Mesenteric fat pad (tissue), 1 donor: ENCODE data around the gene P3H1. TPM values are rescaled to one million over a fixed set of nuclear protein-coding genes. Genes with fewer than 3 reads are reported as not detected.

Experiments used
- DNase-seq: peaks from one replicate; pipeline ENCODE4 v3.0.0-alpha.2; 2020; ENCODE audit warnings: low spot score
- total RNA-seq: library from RNA; stranded (reverse); fragmentation: NEBNext Ultra II Directional; extraction: Animal tissue kit (Norgen Biotek cat#: 25700); gene quantifications from one replicate; pipeline ENCODE4 v1.2.1, GENCODE V29; 2021
- donor health status: DM: yes; HTN: yes; CAD: no.

Gene P3H1
- total RNA-seq, 1 donor from 2014 or later, result 29.5 TPM

GRCh38 chr1:42746436-42747105, 20.3 kb downstream of the P3H1 start:
- DNase-seq, result peak; percentile 81

DNA sequence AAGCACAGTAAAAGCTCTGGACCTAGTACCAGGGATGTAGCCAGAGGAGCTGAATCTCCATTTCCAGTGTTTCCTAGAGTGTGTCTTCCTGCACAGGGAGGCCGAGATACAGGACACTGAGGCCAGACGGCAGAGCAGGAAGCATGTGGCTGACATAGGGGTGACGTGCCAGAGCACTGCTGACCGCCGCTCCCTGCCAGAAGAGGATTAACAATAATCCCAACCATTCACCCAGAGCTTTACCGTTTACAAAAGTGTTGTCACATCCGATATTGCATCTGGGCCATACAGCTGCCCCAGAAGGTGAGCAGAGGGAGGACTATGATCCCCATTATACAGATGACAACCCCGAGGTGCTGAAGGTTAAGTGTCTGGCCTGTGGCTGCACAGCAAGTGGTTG, 21.0 kb downstream of the P3H1 start:
- DNase-seq, result peak; percentile 43

- DNase-seq, result no peak
These were observed 22.7 kb downstream of the P3H1 start for GRCh38 chr1:42744148-42744413.

DNA sequence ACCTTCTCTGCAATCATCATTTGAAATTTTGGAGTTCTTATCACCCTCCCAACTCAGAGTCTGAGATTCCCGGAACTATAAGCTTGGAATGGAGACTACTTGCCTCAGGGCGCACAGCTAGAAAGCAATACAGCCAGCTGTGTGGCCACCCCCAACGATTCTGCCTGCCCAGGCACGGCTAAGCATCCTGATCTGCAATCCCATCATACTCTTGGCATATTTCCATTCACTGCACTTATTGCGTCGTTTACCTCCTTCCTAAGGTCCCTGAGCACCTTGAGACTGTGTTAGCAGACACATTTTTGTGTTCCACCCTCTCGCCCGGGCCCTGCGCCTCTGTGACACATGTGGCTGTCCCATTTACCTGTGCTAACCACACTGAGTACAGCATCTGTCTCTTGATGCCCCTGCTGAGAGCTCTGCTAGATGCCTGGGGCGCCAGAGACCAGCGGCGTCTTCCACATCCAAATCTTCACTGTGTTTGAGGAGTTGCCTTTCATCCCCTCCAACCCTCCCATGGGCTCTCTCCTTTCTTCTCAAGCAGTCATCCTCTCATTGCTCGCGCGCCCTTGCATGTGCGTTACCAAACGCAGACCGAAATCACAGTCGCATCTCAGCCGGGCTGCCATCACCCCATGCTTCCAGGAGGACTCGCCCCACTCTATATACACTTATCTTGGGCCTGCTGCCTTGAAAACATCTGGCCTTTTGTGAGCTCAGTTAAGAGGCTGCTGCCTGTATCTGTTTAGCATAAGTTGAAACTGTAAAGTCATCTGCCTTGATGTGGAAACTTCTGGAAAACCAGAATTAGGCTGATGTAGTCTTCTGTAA, 23.3 kb downstream of the P3H1 start:
- peak; percentile 77 for DNase-seq

DNA sequence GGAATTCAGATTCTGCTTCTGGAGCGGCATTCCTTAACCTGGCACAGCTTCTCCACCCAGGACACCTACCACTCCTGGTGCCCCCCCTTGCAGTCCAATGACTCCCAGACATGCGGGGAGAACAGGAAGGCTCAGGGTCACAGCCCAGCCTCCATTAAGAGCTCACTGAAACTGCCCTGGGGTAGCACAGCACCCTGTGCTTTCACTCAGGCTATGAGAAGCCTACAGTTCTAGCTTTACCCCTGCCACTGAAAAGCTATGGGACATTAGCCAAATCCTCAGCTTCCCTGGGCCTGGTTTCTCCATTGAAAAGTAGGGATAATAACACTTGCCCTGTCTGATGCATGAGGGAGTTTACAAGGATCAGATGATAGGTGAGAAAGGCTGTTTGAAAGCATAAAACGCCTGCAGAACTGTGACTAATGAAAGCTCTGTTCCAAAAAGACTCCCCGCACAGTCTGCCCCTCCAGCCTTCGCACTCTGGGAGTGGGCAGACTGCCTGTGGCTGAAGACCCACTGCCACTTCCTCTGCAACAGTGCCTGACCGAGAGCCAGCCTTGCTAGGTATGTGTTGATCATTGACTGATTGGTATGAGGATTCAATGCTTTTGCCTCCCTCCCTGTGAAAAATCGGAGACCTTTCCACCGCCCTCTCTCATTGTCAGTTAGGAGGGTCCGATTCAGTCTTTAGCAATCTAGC, 24.1 kb downstream of the P3H1 start:
- DNase-seq, result peak; percentile 65

DNA sequence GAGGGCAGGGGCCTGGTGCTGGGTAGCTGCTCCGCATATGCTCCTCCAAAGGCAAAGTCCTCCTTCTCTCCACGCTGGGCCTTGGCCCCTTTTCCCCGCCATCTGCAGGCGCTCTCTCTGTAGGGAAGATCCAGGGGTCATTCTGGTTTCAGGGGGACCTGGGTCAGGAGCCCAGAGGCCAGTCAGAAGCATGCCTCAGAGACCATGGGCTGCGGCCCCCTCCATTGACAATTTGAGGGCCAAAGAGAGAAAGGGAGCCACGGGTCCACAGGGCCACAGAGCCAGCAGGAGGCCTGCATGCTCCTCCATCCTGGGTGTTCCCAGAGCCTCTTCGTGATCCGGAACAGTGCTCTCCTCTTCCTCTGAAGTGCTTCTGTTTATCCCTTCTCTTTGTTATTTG, 24.7 kb downstream of the P3H1 start:
- DNase-seq, result peak; percentile 85

DNA sequence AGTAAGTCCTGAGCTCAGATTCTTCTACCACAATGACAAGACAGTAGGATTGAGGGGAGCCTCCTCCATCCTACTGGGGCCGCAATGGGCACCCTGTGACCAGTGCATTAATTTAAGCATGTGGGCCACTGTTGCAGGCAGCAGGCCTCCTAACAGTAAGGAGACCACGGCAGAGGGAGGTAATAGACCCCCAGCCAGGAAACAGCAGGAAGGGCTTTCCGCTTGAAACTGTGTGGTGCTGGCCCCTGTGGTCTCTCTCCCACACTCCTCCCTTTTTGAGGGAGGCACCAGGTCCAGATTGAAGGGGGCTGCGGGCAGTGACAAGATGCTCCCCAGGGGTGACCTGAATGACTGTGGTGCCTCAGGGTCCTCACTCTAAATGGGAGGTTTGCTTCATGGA, 25.1 kb downstream of the P3H1 start:
- DNase-seq, result no peak

DNA sequence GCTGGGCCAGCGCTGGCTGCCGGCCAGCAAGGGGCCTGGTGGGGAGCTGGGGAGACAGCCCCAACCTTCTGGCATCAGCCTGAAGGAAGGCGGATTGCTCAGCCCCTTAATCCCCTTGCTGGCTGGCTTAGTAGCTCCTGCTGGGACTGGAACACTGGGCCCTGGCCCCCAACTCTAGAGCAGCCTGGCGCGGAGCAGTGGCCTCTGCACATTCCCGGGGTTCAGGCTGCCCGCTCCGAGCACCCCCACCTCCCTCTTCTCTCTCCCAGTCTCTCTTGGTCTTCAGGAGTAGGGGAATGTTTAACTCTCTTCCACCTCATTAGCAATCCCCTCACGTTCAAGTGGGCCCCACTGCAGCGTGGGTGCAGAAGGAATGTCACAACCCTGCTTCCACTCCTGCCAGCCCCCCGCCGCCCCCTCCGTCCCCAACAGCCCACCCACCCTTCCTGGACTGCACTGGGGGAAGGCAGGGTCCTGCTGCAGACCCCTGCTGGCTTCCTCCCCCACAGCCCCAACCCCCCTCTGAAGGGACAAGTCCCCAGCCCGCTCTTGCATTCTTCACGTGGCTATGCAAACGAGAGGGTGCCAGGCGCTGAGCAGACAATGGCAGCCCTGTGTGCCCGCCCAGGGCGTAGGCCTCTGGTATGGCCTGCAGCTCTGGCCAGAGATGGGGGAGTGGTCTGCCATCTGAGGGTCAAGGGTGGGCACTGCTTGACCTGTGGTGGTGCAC, 25.8 kb downstream of the P3H1 start:
- peak; percentile 82 for DNase-seq

DNA sequence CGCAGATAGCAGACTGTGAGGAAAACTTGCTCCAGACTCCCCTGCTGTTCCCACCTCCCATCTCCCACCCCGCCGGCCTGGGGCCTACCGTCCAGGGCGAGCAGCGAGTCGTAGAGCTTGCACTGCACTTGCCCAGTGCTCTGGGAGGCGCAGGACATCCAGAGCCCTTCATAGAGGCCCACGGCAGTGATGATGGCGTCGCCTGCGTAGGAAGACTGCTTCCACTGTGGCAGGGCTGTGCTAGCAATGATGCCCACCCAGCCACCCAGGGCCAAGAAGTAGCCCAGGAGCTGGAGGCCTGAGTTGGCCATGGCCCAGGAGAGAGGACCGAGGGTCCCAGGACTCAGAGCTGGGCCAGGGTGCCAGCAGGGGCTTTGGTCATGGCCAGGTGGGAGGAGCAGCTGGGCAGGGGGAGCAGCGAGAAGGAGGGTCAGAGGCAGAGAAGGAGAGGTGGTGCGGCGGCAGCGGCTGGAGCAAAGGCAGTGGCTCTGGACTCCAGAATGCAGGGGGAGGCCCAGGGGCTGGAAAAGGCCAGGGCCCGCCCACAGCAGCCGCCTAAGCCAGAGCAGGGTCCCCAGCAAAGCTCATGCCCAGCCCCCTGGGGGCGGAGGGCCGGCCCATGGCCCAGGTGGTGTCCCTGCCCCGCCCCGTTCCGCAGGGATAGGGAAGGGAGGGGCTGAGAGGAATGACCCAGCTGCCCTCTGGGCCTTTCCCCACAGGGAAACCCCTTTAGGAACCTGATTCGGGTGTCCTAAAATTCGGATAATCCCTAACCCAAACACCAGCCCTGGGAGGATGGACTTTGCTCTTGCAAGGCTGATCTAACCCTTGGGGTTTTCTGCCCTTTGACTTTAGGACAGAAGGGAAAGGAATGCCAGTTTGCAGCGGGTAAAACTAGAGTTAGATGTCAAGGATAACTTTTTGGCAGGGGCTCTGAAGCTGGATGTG, 26.8 kb downstream of the P3H1 start, which contains the start of gene CLDN19:
TSS of gene CLDN19 (minus strand) at position 484 of the 948 bp plus-strand sequence. CDS start at position 311, 173 bp downstream.
- peak; percentile 73 for DNase-seq

GRCh38 chr1:42738678-42739226, 28.1 kb downstream of the P3H1 start:
- DNase-seq, result peak; percentile 85

GRCh38 chr1:42737986-42738677, 28.7 kb downstream of the P3H1 start:
- DNase-seq, result peak; percentile 82

GRCh38 chr1:42737257-42737656, 29.6 kb downstream of the P3H1 start:
- DNase-seq, result peak; percentile 77

DNA sequence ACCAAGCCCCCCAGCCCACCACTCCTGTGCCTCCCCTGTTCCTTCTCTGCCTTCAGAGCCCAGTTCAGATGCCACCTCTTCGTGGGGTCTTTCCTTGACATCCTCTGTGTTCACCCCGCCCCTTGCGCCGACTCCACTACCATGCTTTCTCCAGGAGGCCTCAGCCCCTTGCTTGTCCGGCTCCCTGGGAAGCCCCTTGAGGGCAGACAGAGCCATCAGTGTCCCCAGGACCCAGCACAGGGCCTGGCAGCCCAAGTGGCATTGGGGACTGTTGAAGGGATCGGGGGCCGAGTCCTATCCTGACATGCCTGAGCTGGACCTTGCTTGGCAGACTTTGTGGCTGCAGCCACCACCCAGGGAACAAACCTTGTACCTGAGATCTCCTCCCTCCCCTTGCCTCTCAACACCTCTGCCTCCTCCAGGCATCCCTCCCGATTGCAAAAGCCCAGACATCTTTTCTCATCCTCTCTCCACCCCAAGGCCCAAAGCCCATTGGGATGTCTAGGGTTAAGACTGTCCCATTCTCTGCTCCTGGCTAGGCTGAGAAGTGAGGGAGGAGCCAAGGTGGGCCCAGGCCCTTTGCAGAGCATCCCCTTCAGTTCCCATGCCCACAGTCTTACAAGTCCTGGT, 30.1 kb downstream of the P3H1 start:
- peak; percentile 47 for DNase-seq

- DNase-seq, result peak; percentile 81
These were observed 30.7 kb downstream of the P3H1 start for GRCh38 chr1:42736152-42736551.

GRCh38 chr1:42735477-42736105, 31.2 kb downstream of the P3H1 start:
- peak; percentile 75 for DNase-seq

DNA sequence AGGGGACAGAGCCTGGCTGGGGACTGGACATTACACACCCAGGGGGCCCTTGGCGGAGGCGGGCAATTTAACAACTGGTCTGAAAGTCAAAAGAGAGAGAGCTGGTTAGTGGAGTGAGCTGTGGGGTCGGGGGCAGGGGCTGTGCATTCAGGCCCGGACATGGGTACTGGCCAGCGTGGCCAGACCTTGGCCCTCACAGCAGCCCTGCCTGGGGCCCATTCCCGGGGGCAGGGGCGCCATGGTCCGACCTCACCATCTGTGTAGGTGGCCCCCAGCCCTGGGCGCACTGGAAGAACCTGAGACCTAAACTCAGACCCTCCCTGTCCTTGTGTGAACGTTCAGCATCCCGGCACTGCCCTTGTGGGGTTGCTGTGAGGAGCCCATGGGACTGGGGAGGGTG, 31.8 kb downstream of the P3H1 start:
- peak; percentile 75 for DNase-seq

DNA sequence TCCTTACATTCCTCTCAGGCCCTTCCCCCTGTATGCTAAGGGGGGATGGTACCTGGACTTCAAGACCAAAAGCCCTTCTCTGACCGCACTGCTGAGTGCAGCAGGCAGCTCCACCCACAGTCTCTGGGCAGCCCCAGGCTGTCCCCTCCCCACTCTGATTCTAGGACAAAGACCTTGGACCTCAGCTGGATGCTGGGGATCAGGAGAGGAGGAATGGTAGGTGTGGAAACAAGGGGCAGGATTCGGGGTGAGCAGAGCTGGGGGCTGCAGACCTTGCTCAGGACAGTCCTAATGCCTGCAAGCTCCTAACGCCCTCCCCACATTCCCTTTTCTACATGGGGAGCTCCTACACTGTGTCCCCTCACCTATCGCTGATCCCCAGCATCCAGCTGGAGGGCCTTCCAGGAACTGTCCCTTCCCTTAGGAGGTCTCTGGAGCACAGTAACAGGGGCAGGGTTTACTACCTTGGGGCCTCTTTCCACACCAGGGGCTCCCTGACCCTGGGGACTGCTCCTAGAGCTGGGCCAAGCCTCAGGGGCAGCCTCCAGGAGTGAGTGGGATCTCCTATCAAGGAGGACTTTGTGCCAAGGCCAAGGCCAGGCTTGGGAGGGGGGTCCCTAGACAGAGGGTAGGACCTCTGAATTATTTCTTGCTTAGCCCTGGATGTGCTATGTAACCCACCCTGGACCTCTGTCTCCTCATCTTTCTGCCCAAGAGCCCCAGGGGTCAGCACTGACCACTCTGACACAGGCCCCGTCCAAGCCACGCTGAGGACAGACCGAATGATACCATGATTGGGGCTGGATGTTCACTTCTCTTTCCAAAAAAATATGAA, 32.4 kb downstream of the P3H1 start:
- DNase-seq, result peak; percentile 80
